ENCODE measurements around the gene PPP1R37.
"Not testable (repeated sequence)": the region's sequence is repeated elsewhere in the genome, so short reads cannot be mapped to it uniquely, and the experiment has no call there.

PPP1R37 gene

DNA sequence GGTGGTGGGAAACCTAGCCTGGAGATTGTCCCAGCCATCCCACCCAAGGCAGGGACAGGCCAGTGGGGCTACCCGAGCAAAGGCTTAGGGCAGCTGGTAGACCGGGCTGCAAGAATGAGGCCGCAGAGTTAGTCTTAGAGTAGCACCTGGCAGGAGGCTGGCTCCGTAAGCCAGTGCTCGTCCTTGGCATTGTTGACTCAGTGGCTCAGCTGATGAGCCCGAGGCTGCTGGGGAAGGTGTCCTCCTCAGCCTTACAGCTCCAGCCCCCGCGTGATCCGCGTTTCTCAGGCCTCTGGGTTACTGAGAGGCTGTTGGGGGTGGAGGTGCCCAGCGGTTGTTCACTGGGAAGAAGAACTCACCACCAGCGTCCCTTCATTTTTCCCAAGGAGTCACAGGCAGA is 24.7 kb downstream of the PPP1R37 start:
- DNase-seq: no peak

DNA sequence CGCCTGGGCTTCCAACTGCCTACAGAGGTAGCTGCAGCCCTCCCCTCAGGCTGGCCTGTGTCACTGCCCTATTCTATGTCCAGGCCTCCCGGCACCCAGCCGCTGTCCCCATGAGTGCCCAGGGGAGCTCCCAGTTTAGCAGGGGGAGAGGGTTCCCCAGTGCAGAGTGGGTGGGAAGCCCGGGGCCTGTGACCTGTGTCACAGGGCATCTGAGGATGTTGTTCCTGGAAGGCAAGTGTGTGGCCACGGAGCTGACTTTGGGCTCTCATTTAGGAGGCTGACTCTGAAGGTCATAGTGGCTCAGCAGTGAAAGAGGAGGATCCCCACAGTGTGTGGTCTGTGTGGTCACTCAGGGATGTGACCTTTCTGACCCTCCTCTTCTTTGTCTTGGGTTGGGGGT is 25.1 kb downstream of the PPP1R37 start:
- no peak for DNase-seq

DNA sequence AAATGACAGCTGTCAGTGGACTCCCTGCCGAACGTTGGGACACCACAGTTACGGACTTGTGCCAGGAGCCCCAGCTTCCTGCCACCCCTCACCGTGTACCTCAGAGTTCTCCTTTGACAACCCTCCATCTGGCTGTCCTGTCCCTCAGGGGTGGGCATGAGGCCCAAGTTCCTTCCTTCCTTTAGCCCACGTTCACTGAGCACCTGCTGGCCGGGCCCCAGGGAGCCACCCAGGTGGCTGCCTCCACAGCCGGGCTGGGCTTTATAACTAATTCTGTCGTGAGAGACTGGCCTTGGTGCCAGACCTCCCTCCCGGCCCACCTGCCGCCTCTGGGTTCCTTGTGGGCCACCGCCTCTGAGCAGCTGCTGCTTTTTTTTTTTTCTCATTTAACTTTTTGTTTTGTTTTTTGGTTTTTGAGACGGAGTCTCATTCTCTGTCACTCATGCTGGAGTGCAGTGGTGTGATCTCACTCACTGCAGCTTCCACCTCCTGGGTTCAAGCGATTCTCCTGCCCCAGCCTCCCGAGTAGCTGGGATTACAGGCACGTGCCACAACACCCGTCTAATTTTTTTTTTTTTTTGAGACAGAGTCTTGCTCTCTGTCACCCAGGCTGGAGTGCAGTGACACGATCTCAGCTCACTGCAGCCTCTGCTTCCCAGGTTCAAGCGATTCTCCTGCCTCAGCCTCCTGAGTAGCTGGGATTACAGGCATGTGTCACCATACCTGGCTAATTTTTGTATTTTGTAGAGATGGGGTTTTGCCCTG is 25.8 kb downstream of the PPP1R37 start:
- not testable (repeated sequence) for DNase-seq

DNA sequence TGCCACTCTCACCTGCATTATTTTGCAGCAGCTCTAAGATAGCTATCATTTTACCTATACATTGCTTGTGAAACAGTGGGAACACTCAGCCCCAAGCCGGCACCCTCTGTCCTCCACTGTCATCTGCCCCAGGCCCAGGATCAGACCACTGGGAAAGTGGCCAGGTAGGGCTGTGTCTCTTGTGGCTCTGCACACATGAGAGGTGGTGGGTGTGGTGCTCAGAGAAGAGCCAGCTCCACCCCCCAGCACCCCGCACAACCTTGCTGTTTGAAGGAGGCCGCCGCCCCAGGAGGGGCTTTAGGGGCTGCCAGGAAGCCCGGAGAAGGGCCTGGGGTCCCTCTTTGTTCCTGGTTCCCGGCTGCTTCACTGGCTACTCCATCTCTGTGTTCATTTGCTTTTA is 26.6 kb downstream of the PPP1R37 start:
- no peak for DNase-seq

DNA sequence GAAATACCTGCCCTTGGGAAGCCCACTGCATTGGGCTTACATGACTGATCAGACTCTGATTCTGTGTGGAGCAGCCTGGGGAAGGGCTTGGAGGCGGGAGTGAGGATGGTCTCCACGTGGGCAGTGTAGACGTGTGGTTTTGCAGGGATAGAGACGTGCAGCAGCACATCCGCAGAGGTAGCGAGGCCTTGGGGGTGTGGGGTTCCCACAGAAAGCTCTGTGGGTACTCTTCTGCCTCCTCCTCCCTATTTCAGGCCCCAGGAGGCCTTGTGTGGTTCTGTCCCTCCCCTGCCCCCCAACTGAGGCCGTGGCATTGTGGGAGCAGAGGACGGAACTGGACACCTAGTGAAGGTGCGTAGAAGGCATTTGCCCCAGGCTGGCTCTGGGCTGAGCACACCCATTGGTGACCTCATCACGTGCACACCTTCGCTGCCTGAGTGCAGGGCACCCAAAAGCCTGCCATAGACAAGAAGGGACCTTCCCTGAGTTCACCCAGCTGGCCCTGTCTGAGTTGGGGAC is 28.9 kb downstream of the PPP1R37 start:
- DNase-seq: no peak

DNA sequence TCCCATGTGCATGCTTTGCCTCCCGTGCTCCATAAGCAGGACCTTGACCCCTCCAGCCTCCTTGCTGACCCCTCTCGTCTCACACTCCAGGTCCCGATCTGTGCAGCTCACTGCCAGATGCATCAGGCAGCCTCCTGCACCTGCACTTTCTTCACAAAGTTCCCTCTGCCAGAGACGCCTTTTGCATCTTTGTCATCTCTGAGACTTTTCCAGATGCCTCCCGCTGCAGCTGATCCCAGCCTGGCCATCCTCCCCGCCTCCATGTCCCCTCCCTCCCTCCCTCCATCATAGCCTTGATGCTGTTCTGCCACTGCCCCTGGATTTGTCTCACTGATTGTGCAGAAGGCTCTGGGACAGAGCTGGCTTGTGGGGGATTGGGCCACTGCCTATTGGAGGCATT is 29.9 kb downstream of the PPP1R37 start:
- DNase-seq: no peak

DNA sequence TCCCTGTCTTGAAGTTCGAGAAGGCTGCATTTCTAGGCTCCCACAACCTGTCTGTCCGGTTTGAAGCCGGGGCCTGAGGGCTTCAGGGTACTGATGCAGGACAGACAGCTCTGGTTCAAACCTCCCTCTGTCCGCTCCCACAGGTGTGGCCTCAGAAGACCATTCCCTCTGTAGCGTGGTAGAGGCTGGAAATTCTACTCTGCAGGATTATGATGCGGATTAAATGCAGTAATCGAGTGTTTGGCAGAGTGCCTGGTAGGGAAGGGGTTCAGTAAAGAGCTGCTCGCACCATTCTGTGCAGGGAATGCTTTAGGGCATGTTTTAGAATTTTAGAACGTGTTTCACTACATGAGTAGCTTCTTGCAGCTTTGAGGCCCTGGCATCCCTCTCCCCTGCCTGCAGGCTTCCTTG is 30.5 kb downstream of the PPP1R37 start:
- no peak for DNase-seq

DNA sequence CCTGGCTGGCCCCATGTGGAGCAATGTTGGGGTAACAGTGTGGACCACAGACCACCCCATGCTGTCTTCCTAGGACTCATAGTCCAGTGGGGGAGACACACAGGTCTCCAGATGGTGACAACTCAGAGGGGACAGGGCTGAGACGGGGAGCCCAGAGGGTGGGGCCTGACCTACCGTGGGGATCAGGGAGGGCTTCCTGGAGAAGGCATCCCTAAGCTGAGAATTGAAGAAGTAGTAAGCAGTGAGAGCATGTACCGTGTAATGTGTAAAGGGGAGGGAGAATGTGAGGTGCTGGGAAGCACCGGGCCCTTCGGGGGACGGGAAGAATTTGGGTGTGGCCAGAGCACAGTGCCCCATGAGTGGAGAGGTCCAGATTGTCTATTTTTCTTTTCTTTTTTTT is 31.0 kb downstream of the PPP1R37 start:
- DNase-seq: no peak

DNA sequence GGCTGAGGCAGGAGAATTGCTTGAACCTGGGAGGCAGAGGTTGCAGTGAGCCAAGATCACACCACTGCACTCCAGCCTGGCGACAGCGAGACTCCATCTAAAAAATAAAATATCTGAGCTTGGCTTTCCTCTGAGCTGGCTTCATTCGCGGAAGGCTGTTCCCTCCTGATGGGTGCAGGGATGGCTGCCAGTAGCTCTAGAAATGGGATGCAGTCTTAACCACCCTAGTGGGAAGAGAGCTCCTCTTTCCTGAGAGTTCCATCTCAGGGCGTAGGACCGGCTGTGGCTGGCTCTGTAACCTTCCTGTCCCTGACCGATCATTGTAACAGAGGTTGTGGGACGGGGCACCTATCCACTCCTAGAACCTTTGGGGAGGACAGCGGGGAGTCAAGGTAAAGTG is 32.4 kb downstream of the PPP1R37 start:
- DNase-seq: no peak

DNA sequence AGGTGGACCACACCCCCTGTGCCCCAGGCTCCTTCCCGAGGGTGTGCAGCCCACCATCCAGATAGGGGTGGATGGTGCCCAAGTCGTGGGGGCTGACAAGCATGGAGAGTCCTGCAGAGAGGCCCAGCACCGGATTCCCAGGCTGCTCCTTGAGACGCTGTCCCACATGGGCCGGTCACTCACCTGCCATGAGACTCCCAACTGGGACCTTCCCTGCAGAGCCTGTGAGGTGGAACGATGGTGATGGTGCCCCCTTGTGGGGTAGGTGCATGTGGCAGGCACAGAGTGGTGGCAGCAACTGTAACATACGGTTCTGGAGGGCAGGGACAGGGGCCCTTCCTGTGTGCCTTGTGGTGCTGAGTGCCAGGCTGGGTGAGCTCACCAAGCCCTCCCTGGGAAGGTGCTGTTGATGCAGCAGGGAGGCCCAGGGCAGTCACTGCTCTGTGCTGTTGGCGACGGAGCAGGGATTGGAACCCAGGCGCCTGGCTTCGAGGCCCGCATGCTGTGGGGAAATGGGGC is 33.1 kb downstream of the PPP1R37 start:
- no peak for DNase-seq

DNA sequence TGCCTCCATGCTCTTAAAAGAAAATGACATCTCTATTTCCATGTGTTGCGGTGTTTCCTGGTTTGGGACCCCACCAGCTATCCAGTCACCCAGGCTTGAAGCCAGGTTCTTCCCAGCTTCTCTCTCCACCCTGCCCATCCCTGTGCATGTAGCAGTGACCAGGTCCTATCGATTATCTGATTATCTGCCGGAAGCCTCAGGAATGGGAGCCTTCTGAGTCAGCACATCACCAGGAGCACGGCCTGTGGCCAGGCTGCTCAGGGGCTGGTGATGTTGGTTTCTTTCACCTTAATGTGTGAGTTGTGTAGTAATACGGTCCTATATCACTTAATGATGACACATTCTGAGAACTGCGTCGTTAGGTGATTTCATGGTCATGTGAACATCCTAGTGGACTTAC is 33.7 kb downstream of the PPP1R37 start:
- no peak for DNase-seq

DNA sequence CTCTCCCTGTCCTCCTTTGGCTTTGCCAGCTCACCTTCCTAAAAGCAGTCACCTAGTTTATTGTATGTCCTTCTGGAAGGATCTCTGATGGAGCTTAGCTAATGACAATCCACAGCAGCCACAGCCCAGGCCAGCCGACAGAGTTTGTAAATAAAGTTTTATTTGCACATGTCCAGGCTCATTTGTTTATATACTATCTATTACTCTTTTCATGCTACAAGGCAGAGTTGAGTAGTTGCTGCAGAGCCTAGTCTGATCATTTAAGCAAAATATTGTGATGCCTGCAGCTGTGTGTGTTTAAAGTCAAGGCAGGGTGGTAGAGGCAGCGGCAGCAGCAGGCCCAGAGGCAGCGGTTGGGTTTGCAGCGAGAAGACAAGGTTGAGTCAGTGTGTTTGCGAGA is 35.2 kb downstream of the PPP1R37 start:
- no peak for DNase-seq

DNA sequence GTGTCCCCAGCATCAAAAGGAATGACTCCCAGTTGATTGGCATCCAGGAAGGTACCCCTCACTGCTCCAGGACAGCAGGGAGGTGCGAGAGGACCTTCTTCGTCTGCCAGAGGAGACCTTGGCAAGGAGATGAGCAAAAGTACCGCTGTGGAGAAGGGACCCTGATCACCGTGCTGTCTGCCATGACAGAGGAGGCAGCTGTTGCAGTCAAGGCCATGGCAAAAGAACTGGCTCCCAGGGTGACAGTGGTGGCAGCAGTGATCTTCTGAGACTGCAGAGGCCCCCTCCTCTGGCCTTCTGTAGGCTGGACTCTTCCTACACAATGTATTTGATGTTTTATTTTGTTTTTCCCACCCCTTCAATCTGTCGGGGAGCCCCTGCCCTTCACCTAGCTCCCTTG is 35.8 kb downstream of the PPP1R37 start:
- DNase-seq: no peak

DNA sequence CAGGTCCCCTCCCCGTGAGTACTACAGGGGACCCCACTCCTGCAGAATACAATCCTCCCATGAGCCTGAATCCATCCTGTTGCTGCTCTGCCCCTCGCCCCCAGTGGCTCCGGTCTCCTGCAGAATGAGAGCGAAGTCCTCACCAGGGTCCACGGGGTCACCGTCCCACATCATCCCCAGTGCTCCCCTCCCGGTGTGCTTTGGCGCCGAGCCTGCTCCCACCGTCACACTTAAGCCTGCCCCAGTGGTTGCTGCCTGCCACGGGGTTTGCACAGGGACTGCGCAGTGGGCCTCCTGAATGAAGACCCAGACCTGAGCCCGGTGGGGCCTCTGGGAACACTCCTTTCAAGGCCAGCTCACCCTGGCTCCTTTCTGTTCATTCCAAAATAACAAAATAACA is 37.3 kb downstream of the PPP1R37 start:
- DNase-seq: no peak

DNA sequence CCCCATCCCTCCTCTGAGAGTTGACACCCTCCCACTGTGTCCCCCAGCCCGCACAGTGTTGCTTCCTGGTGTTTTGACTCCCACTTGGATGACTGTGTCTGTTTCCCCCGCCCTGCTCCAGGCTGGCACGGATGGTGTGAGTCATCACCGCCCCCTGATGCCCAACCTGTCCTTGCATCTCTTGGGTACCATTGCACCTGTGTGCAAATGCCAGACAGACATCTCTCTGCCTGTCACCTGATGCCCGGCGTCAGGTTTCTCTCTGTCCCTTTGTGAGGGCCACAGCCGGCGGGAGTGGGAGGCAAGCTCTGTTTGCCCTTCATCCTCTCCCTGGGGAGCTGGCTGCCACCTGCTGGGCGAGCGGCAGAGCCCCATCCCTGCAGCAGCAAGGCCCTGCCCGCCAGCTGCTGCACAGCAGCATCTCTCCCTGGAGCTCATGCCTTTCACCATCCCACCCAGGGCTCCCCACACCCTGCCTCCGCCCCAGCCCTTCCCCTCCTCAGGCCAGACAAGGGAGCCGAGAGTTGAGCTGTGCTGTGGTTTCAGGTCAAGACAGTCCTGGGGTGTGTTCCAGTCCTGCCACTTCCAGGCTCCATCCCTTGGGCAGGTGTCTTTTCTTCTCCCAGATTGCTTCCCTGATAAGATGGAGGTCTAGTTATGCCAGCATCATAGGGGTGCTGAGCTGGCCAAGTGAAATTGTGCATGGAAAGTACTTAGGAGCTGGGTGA is 38.1 kb downstream of the PPP1R37 start:
- no peak for DNase-seq

DNA sequence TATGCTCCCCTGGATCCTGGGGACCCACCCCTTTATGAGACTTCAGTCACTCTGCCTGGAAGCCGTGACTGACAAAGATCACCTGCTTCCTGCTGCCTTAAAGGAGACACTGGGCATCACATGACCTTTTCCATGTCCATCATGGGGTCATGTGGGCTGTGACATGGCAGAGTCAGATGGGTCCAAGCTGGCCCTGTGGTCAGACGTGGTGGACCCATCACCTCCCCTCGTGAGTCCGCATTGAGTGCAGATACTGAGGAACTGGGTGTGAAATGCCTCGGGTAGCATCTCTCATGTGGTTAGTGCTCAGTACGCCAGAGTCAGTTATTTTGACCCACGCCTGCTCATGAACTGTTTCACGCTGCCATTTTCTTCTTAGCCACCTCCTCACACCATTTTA is 40.7 kb downstream of the PPP1R37 start:
- DNase-seq: no peak

DNA sequence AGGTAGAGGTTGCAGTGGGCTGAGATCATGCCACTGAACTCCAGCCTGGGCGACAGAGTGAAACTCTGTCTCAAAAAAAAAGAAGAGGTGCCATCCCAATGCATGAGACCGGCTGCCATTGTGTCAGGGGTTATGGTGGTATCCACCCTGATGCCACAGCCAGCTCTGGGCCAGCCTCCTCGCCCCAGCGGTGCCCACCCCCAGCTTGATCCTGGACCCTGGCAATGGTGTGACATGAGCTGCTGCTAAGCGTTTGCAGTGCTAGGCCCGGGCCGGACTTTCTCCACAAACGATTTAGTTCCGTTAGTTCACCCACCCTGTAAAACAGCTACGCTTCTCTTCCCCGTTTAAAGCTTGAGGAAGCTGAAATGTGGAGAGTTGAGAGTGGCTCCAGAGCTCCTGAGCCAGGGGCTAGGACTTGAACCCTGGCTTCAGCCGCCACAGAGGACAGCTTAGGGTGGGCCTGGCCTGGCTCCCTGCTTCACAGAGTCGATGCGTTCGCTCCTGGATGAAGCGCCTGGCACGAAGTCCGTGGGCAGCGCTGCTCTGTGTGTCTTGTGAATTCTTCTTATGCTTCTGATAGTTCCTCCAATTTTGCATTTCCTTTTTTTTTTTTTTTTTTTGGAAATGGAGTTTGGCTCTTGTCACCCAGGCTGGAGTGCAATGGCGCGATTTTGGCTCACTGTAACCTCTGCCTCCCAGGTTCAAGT is 42.4 kb downstream of the PPP1R37 start:
- no peak for DNase-seq

DNA sequence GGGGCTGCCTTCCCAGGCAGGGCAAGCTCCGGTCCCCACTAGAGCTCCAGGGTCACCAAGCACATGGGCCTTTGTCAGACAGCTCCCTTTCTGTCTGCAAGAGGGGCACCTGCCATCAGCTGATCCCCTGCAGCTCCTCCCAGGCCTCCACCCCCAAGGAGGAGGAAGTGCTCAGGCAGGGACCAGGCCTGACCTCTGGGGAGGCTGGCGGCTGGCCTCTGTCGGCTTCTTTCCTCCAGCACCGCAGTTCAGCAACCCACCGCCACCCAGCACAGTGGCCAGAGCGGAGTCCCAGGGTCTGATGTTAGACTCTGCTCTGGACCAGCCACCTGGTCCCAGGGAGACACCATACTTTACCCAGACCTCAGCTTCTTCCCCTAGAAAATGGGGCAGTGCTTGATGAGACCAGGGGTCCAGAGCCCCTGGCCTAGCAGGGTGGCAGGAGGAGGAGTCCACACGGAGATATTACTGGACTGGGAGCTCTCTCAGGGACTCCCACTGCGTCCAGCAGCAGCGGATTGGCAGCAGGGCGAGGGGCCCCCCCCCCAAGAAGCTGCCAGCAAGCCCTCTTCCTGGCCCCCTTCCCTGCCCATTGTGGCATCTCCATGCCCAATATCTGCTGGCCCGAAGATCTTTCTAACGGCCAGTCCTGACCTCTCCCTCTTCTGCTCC is 43.7 kb downstream of the PPP1R37 start:
- DNase-seq: no peak

DNA sequence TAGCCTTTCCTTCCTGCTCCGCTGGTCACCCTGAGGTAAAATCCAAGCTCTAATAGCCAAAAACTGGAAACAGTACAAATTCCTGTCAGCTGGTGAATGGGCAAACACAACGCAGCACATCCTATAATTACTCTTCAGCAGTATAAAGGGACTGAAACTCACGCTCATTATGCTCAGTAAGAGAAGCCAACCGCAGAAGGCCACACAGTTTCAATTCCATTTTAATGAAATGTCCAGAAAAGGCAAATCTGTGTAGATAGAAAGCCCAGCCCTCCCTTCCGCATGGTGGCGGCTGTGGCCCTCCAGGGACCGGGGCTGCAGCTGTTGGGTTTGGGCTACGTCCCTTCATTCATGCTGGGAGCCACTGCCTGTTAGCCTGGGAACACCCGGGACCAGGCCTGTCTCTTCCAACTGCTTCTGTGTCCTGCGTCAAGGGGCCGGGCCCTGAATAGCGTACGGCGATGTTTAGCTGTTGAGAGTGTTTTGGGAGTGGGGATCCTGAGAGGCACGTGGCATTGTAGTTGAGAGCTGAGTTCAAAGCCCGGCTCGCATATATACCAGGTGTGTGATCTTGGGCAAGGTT is 44.3 kb downstream of the PPP1R37 start:
- peak; percentile 73 for DNase-seq

DNA sequence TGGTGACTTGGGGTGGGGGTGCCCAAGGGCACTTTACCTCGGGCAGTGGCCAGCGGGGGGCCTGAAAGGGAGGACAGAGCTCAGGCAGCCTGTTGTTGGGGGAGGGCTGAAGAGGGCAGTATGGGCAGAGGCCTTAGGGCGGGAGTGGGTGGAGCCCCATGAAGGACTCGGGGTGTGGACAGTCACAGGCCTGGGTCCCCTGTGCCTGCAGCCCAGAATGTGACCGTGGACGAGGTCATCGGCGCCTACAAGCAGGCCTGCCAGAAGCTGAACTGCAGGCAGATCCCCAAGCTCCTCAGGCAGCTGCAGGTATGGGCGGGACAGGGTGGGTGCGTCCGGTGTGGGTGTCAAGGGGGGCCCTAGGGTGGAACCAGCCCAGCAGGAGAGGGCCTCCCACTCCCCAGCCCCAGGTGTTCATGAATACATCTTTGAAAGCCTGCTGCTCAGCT is 45.3 kb downstream of the PPP1R37 start:
- DNase-seq: no peak

DNA sequence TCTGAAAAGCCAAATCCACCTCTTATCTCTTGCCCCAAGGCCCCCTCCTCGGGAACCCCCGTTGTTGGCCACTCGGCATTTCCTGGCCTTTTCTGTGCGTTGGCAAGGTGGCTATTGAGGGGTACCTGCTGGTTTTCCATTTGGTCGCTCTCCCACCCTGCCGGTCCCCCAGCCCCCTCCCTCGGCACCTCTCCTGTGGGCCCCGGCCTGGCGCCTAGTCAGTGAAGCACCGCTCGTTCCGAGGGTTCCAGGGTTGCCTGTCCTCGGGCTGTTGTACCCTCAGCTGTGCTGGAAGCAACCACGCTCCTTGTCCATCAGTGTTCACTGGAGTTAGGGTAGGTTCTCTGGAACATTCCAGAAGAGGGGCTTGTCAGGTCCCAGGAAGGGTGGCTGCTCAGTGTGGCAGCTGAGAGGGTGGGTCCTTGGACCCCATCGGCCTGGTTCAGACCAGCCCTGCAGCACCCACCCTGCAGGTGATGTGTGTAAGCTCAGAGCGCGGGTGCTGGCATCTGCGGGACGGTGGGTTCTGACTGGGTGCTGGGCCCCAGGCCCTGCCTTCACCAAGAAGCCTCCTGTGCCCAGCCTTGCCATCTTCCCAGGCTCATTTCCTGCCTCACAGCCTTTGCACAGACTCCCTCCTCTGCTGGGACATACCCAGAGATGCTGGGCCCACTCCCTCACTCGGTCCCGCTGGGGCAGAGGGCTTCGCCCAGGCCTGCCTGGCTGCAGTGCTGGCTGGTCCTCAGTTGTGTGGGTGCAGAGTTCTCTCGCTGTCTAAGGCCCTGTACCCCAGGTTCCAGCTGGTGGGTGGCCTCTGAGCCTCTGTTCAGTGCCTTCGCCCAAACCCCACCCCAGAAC is 46.5 kb downstream of the PPP1R37 start:
- no peak for DNase-seq

DNA sequence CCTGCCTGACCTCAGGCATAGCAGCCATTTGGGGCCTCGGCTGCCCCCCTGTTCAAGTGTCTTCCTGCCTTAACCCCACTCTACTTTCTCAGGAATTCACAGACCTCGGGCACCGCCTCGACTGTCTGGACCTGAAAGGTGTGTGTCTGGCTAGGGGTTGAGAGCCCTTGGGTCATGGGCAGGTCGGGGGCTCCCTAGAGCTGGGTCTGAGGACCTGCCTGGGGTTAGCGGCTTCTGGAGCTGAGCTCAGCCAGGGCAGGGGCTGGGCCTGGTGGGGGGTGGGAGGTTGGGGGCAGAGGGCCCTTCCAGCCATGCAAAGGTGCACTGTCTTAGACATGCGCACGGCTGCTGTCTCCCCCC is 47.1 kb downstream of the PPP1R37 start:
- no peak for DNase-seq
